HepG2 (cell line): ENCODE measurements around the gene SLC26A3. TPM values are rescaled to one million over a fixed set of nuclear protein-coding genes. Genes with fewer than 3 reads are reported as not detected.
A peak's percentile ranks its signal among the peaks of the same experiment; 100 is the strongest.

Source experiments
- BCL3 ChIP-seq: sonication (generic); formaldehyde crosslinking; IDR thresholded peaks from 2 replicates; pipeline ENCODE4 v1.5.1; 2020; ENCODE audit warnings: mild to moderate bottlenecking, missing genetic modification reagents, moderate library complexity
- CSRNP1 ChIP-seq: sonication (generic); formaldehyde crosslinking; IDR thresholded peaks from 2 replicates; pipeline ENCODE4 v1.8.1; 2023; ENCODE audit warnings: mild to moderate bottlenecking, missing genetic modification reagents
- GABPA ChIP-seq, 2 experiments: IDR thresholded peaks; 2 replicates each; pipeline ENCODE4 v1.6.1; 2011 to 2016; ENCODE audit warnings: low read depth in 2 of 2, low read length in 1 of 2, missing biosample characterization in 1 of 2, missing genetic modification characterization in 1 of 2
- IKZF1 ChIP-seq: fragments of 450-650 bp; IDR thresholded peaks from 2 replicates; pipeline ENCODE4 v1.7.1; 2016
- MED13 ChIP-seq: sonication (generic); formaldehyde crosslinking; IDR thresholded peaks from 2 replicates; pipeline ENCODE4 v1.5.0; 2020; ENCODE audit warnings: missing genetic modification reagents
- MIER2 ChIP-seq: IDR thresholded peaks from 2 replicates; pipeline ENCODE4 v1.6.1; 2016; ENCODE audit warnings: missing biosample characterization, missing genetic modification reagents
- MIER3 ChIP-seq: IDR thresholded peaks from 2 replicates; pipeline ENCODE4 v1.6.1; 2016; ENCODE audit warnings: missing compliant biosample characterization, borderline replicate concordance
- RBFOX2 ChIP-seq: fragments of 200-400 bp; formaldehyde crosslinking; IDR thresholded peaks from 2 replicates; pipeline ENCODE4 v1.6.1; 2017; ENCODE audit warnings: low read depth, mild to moderate bottlenecking, low read length
- RERE ChIP-seq: IDR thresholded peaks from 2 replicates; pipeline ENCODE4 v1.6.1; 2016; ENCODE audit warnings: low read depth, missing genetic modification reagents, missing compliant biosample characterization
- STAT5B ChIP-seq: sonication (generic); formaldehyde crosslinking; IDR thresholded peaks from 2 replicates; pipeline ENCODE4 v1.4.0; 2020; ENCODE audit warnings: missing genetic modification reagents
- THAP11 ChIP-seq: IDR thresholded peaks from 2 replicates; pipeline ENCODE4 v1.6.1; 2016; ENCODE audit warnings: missing biosample characterization, missing genetic modification reagents
- YEATS2 ChIP-seq: sonication (generic); formaldehyde crosslinking; IDR thresholded peaks from 2 replicates; pipeline ENCODE4 v1.4.0; 2020; ENCODE audit warnings: missing genetic modification reagents, borderline replicate concordance
- ZBTB46 ChIP-seq: sonication (generic); formaldehyde crosslinking; IDR thresholded peaks from 2 replicates; pipeline ENCODE4 v1.4.0; 2020; ENCODE audit warnings: mild to moderate bottlenecking, missing genetic modification reagents, borderline replicate concordance
- ZFP82 ChIP-seq: sonication (generic); formaldehyde crosslinking; IDR thresholded peaks from 2 replicates; pipeline ENCODE4 v1.5.1; 2020; ENCODE audit warnings: mild to moderate bottlenecking, missing genetic modification reagents, borderline replicate concordance
- ZNF205 ChIP-seq: IDR thresholded peaks from 2 replicates; pipeline ENCODE4 v1.6.1; 2018; ENCODE audit warnings: missing biosample characterization, missing genetic modification reagents
- ZNF468 ChIP-seq: sonication (generic); formaldehyde crosslinking; IDR thresholded peaks from 2 replicates; pipeline ENCODE4 v1.8.0; 2022; ENCODE audit warnings: mild to moderate bottlenecking, moderate library complexity, missing genetic modification reagents
- ZNF724P ChIP-seq: sonication (generic); formaldehyde crosslinking; IDR thresholded peaks from 2 replicates; pipeline ENCODE4 v1.8.0; 2022; ENCODE audit warnings: missing genetic modification reagents, borderline replicate concordance
- ZNF740 ChIP-seq: sonication (generic); formaldehyde crosslinking; IDR thresholded peaks from 2 replicates; pipeline ENCODE4 v1.4.0; 2020; ENCODE audit warnings: missing genetic modification reagents
- polyA plus RNA-seq, 8 experiments: library from polyadenylated mRNA; depleted of rRNA in 3 of 8; stranded (reverse) in 7 of 8; unstranded in 1 of 8; fragments of >200 nt; fragmentation: Illumina TruSeq in 4 of 8; extraction: Trizol in 4 of 8; gene quantifications; 2 replicates each; pipeline versions ENCODE4 v1.2.1 to v1.2.3, GENCODE V29; 2011 to 2016; ENCODE audit warnings: low read depth in 4 of 8, missing spikeins in 1 of 8, mixed read lengths in 1 of 8; ENCODE audit not compliant: insufficient read depth in 1 of 8
- total RNA-seq, 5 experiments: library from RNA; depleted of rRNA; stranded (reverse); fragments of >200 nt; fragmentation: Illumina TruSeq; extraction: Trizol; gene quantifications; 2 replicates each; pipeline ENCODE4 v1.2.3, GENCODE V29; 2016; ENCODE audit warnings: low read depth in 1 of 5

Gene SLC26A3
- total and polyA plus RNA-seq, 2 of the 13 experiments (the other 11 are each of a cell fraction or from before 2014, with no cell fraction given), result 0.11 to 0.30 TPM

GRCh38 chr7:107743567-107744344 lies 59.3 kb downstream of the SLC26A3 start, which contains the start of gene CBLL1 (continued):
- TF ChIP-seq ZBTB46 (CRISPR knock-in tag) (no peak), THAP11 (CRISPR knock-in tag) (peak; percentile 97), STAT5B (CRISPR knock-in tag) (0 out of 2 replicates have a peak, but pooled peaks have one; percentile 37), ZNF740 (CRISPR knock-in tag) (no peak), ZFP82 (CRISPR knock-in tag) (peak; percentile 72; the same call in 1 of the 2 replicates), ZNF468 (CRISPR knock-in tag) (0 out of 2 replicates have a peak, but pooled peaks have one; percentile 12), IKZF1 (no peak), MED13 (CRISPR knock-in tag) (0 out of 2 replicates have a peak, but pooled peaks have one; percentile 36), RERE (CRISPR knock-in tag) (no peak), MIER3 (CRISPR knock-in tag) (0 out of 2 replicates have a peak, but pooled peaks have one; percentile 49), BCL3 (CRISPR knock-in tag) (peak; percentile 4; the same call in 1 of the 2 replicates), ZNF724P (CRISPR knock-in tag) (no peak), CSRNP1 (CRISPR knock-in tag) (no peak; the same call in 1 of the 2 replicates), YEATS2 (CRISPR knock-in tag) (peak; percentile 62), GABPA (IDR thresholded peaks at IDR 0.05; ENCODE audit: low read depth, low read length) (peak; percentile 84), GABPA (CRISPR knock-in tag; IDR thresholded peaks at IDR 0.05; ENCODE audit: low read depth) (peak; percentile 96), RBFOX2 (peak; percentile 88), MIER2 (CRISPR knock-in tag) (no peak; the same call in none of the 2 replicates), ZNF205 (CRISPR knock-in tag) (peak; percentile 92)
